ENCODE data around the gene POLR2C. TPM values are rescaled to one million over a fixed set of nuclear protein-coding genes. Genes with fewer than 3 reads are reported as not detected.
A peak's percentile ranks its signal among the peaks of the same experiment; 100 is the strongest.

Gene POLR2C
- total RNA-seq, 6 donors from 2014 or later: 70.6 to 210 (median 112) TPM

DNA sequence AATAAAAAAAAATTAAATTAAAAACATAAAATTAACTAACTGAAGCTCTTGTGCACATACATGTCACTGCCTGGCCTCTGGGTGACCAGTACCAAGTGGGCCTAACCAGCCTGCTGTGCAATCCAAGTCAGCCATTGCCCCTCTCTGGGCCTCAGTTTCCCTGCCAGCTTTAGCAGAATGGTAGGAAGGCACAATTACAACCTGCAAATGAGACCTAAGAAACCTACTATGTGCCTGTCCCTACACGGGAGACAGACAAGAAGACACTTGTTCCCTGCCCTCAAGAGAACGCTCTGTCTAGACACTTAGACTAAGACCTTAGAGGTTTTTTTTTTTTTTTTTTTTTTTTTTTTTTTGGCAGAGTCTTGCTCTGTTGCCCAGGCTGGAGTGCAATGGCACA, 17.0 kb upstream of the POLR2C start:
- ATAC-seq (ENCODE audit: low FRiP score in 2 of 2): no peak
- Histone ChIP-seq H3K4me3 (no peak overlapping the region), H3K27me3 (no peaks in the 10 kb centered on the region), H3K36me3 (peaks cover under 1 to 15% (median 1%) of the 10 kb centered on the region in 4 donors), H3K9me3 (no peaks in the 10 kb centered on the region), H3K27ac (no peak overlapping the region), H3K4me1 (peaks cover 18 to 21% (median 19%) of the 10 kb centered on the region in 4 donors)
- WGBS, 2 donors: 96 to 100% methylated on average over 2 of the region's 2 CpGs
- no peak for TF ChIP-seq POLR2A (IDR thresholded peaks at IDR 0.05)
- no peak for DNase-seq

DNA sequence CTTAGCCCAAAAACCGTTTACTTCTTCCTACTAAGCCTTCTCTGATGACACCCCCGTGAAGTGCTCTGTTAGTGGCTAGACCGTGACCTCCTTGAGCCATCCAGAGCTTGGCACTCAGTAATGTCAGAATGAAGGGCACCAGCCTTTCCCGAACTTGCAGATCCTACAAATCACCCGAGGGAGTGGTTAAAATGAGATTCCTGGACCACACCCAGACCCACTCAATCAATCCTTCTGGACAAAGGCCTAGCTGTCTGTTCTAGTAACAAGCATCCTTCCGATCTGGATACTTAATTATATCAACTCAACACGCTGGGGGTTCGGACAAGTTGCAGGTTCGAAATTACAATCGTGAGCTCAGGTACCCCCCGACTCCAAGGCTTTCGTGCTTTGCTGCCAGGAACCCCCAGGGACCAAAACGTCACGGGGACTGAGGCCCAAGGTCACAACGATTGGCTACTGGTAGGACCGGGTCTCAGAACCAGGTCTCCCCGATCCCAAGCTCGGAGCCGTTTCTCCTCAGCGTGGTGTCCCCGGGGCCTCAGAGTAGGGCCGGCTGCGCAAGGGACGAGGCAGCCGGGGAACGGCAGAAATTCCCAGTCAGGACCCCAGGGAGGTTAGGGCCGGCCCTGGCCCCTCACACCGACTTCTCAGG, 15.8 kb upstream of the POLR2C start:
- TF ChIP-seq EP300 (IDR thresholded peaks at IDR 0.05) (no peak), POLR2AphosphoS5 (IDR thresholded peaks at IDR 0.05) (no peak), POLR2A (IDR thresholded peaks at IDR 0.05) (no peak)
- TF ChIP-seq, protein P1, sequence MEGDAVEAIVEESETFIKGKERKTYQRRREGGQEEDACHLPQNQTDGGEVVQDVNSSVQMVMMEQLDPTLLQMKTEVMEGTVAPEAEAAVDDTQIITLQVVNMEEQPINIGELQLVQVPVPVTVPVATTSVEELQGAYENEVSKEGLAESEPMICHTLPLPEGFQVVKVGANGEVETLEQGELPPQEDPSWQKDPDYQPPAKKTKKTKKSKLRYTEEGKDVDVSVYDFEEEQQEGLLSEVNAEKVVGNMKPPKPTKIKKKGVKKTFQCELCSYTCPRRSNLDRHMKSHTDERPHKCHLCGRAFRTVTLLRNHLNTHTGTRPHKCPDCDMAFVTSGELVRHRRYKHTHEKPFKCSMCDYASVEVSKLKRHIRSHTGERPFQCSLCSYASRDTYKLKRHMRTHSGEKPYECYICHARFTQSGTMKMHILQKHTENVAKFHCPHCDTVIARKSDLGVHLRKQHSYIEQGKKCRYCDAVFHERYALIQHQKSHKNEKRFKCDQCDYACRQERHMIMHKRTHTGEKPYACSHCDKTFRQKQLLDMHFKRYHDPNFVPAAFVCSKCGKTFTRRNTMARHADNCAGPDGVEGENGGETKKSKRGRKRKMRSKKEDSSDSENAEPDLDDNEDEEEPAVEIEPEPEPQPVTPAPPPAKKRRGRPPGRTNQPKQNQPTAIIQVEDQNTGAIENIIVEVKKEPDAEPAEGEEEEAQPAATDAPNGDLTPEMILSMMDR (IDR thresholded peaks at IDR 0.05): no peak
- no peaks in the 10 kb centered on the region for H3K9me3 ChIP-seq
- H3K36me3 ChIP-seq: peaks cover 0 to 16% (median 0%) of the 10 kb centered on the region in 4 donors
- peaks cover 18 to 21% (median 19%) of the 10 kb centered on the region in 4 donors for H3K4me1 ChIP-seq
- peak; percentile 24 to 63 for ATAC-seq (ENCODE audit: low FRiP score in 2 of 2)
- H3K27me3 ChIP-seq: no peaks in the 10 kb centered on the region
- WGBS, 2 donors: 3 to 12% methylated on average over 7 to 20 of the region's 28 CpGs
- H3K4me3 ChIP-seq: peak overlapping the region; percentile 74 to 99 (median 84)
- H3K27ac ChIP-seq: peak overlapping the region; percentile 86 to 92 (median 88)
- peak in 1 of 2 donors; percentile 47 for DNase-seq

DNA sequence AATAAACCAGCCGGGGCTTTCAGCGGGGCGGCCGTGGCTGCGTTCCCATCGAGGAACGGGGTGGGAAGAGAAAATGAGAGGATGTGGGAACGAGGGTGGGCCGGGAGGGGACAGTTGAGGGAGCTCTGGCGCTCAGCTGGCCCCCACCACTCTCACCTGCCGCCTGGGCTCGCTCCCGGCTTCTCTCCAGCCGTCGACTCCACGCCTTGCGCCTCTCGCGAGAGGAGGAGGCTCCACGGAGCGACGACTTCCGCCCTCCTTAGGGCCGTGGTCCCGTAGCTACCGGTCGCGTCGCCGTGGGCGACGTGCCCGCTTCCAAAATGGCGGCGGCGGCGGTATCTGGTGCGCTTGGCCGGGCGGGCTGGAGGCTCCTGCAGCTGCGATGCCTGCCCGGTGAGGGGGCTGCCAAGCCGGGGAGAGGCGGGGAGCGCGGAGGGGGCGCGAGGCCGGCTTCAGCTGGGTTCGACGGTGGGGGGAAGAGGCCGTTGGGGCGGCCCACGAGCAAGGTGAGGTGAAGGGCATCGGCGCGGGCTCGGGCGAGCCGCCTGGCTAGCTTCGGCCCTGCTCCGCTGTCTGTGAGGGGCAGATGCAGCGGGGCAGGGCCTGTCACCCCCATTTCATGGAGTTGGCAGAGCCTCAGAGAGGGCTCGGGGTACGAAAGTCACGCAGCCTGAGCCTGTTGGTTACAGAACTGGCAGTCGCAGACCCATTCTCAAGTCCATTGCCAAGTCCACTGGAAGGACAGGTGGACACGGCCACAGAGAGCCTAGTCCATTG, 15.1 kb upstream of the POLR2C start, which contains the start of the genes CIAPIN1 and COQ9:
TSS of gene CIAPIN1 (minus strand) at position 200 of the 777 bp plus-strand sequence. CDS start 6,457 bp downstream, outside the sequence.
TSS of gene COQ9 (plus strand) at position 294 of the 777 bp plus-strand sequence. CDS start at position 321, 27 bp downstream.
- H3K36me3 ChIP-seq: peaks cover 4 to 16% (median 5%) of the 10 kb centered on the region in 4 donors
- ATAC-seq (ENCODE audit: low FRiP score in 2 of 2): peak; percentile 98 to 100
- WGBS, 2 donors: 0% methylated on average over 11 to 30 of the region's 68 CpGs
- H3K4me1 ChIP-seq: peaks cover 18 to 21% (median 19%) of the 10 kb centered on the region in 4 donors
- TF ChIP-seq, protein P1 (IDR thresholded peaks at IDR 0.05): peak in 1 of 6 experiments; percentile 5
- TF ChIP-seq EP300 (IDR thresholded peaks at IDR 0.05) (no peak), POLR2A (IDR thresholded peaks at IDR 0.05) (peak; percentile 33 to 94 (median 78)), POLR2AphosphoS5 (IDR thresholded peaks at IDR 0.05) (peak; percentile 91 to 92)
- no peaks in the 10 kb centered on the region for H3K9me3 ChIP-seq
- H3K27ac ChIP-seq: peak within 1 kb of the TSS; percentile 86 to 92 (median 88)
- no peaks in the 10 kb centered on the region for H3K27me3 ChIP-seq
- peak within 1 kb of the TSS; percentile 74 to 99 (median 84) for H3K4me3 ChIP-seq
- peak; percentile 96 to 99 for DNase-seq

DNA sequence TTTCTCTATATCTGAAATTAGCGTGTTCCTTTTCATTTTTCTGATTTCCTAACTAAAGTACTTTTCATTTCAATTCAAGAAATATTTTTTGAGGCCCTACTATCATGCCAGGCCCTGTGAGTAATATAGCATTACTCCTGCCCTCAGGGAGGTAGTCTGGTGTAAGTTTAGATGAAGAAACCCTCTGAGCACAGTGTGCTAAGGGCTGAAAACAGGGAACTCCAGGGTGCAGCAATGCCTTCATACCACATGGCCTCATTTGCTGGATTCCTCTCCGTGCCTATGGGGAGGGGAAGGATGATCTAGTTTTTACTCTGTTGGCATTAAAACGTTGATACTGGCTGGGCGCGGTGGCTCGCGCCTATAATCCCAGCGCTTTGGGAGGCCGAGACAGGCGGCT, 10.5 kb upstream of the POLR2C start:
- no peaks in the 10 kb centered on the region for H3K27me3 ChIP-seq
- H3K9me3 ChIP-seq: no peaks in the 10 kb centered on the region
- peaks cover 22 to 59% (median 38%) of the 10 kb centered on the region in 4 donors for H3K36me3 ChIP-seq
- peaks cover 9 to 13% (median 11%) of the 10 kb centered on the region in 4 donors for H3K4me1 ChIP-seq
- H3K4me3 ChIP-seq: no peak overlapping the region
- 95 to 97% methylated on average over 10 of the region's 10 CpGs for WGBS, 2 donors
- TF ChIP-seq, protein P1 (IDR thresholded peaks at IDR 0.05): no peak
- no peak for TF ChIP-seq POLR2AphosphoS5 (IDR thresholded peaks at IDR 0.05)
- TF ChIP-seq POLR2A (IDR thresholded peaks at IDR 0.05): no peak
- no peak for TF ChIP-seq EP300 (IDR thresholded peaks at IDR 0.05)
- ATAC-seq (ENCODE audit: low FRiP score in 2 of 2) (no peak), DNase-seq (peak in 1 of 2 donors; percentile 39)
- no peak overlapping the region for H3K27ac ChIP-seq

DNA sequence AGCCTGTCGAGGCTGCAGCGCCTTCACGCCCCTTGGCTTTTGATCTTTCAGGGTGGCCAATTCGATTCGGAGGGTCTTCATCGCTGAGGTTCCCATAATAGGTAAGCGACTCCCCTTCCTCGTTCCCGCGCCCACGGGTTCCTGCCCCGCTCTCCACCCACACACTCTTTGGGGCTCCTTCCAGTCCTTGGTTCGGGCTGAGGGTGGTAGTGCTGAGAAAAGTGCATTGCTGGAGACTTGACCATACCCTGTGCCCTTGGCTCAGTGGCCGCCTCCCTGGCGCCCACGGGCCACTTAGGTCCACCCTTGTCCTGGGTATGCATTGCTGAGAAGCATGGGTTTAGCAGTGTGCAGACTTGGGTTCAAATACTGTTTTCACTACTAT, 491 bp downstream of the POLR2C start:
- Histone ChIP-seq H3K4me3 (peak overlapping the region; percentile 91 to 99 (median 94)), H3K4me1 (peaks cover 22 to 47% (median 27%) of the 10 kb centered on the region in 4 donors), H3K36me3 (peaks cover 21 to 71% (median 50%) of the 10 kb centered on the region in 4 donors), H3K9me3 (no peaks in the 10 kb centered on the region), H3K27me3 (no peaks in the 10 kb centered on the region), H3K27ac (peak overlapping the region; percentile 84 to 97 (median 94))
- TF ChIP-seq POLR2A (IDR thresholded peaks at IDR 0.05) (no peak), POLR2AphosphoS5 (IDR thresholded peaks at IDR 0.05) (no peak), EP300 (IDR thresholded peaks at IDR 0.05) (no peak)
- TF ChIP-seq, protein P1 (IDR thresholded peaks at IDR 0.05): no peak
- WGBS, 2 donors: 0% methylated on average over 12 to 15 of the region's 16 CpGs
- DNase-seq (peak in 1 of 2 donors; percentile 74), ATAC-seq (ENCODE audit: low FRiP score in 2 of 2) (peak; percentile 47 to 58)

All from upper lobe of left lung (tissue), 6 donors.